Neural progenitor cell (in vitro differentiated cells): ENCODE data around the gene CBLB. TPM values are rescaled to one million over a fixed set of nuclear protein-coding genes. Genes with fewer than 3 reads are reported as not detected.

ENCODE experiments used
- DNase-seq: peaks from one replicate; pipeline ENCODE4 v3.0.0-alpha.2; 2016; ENCODE audit warnings: low spot score
- H2AFZ ChIP-seq: fragments of 200-600 bp; sonication (generic); replicated peaks from 2 replicates; pipeline ENCODE4 v1.6.1; 2016; ENCODE audit warnings: antibody characterized with exemption
- H3F3A ChIP-seq: fragments of 200-600 bp; sonication (generic); 2 replicates; pipeline ENCODE4 v1.6.1; 2016; ENCODE audit warnings: antibody characterized with exemption, low read depth
- H3K27ac ChIP-seq: fragments of 200-600 bp; sonication (generic); 2 replicates; pipeline ENCODE4 v1.5.1; 2016; ENCODE audit warnings: mild to moderate bottlenecking
- H3K27me3 ChIP-seq: fragments of 200-600 bp; sonication (generic); 2 replicates; pipeline ENCODE4 v1.6.1; 2016; ENCODE audit warnings: mild to moderate bottlenecking, moderate library complexity
- H3K36me3 ChIP-seq: fragments of 200-600 bp; sonication (generic); 2 replicates; pipeline ENCODE4 v1.5.1; 2016
- H3K4me1 ChIP-seq: fragments of 200-600 bp; sonication (generic); 2 replicates; pipeline ENCODE4 v1.6.1; 2016; ENCODE audit warnings: mixed run types
- H3K4me2 ChIP-seq: fragments of 200-600 bp; sonication (generic); 2 replicates; pipeline ENCODE4 v1.6.1; 2016
- H3K4me3 ChIP-seq: fragments of 200-600 bp; sonication (generic); 2 replicates; pipeline ENCODE4 v1.5.1; 2016
- H3K79me2 ChIP-seq: fragments of 200-600 bp; sonication (generic); 2 replicates; pipeline ENCODE4 v1.6.1; 2016; ENCODE audit warnings: low read depth
- H3K9ac ChIP-seq: fragments of 200-600 bp; sonication (generic); 2 replicates; pipeline ENCODE4 v1.6.1; 2016
- H3K9me3 ChIP-seq: fragments of 200-600 bp; sonication (generic); 2 replicates; pipeline ENCODE4 v1.5.1; 2016; ENCODE audit warnings: low read depth
- H4K20me1 ChIP-seq: fragments of 200-600 bp; sonication (generic); 2 replicates; pipeline ENCODE4 v1.6.1; 2016; ENCODE audit warnings: low read depth
- H3K27ac Mint-ChIP-seq: 3 replicates; pipeline ENCODE4 v1.8.0; 2021; ENCODE audit warnings: mixed read lengths
- H3K27me3 Mint-ChIP-seq: 2 replicates; pipeline ENCODE4 v1.8.0; 2022; ENCODE audit warnings: low read depth, mild to moderate bottlenecking, inconsistent platforms, moderate library complexity, mixed read lengths; ENCODE audit not compliant: insufficient read depth
- H3K36me3 Mint-ChIP-seq: 3 replicates; pipeline ENCODE4 v1.8.0; 2021; ENCODE audit warnings: mixed read lengths
- H3K4me1 Mint-ChIP-seq: 3 replicates; pipeline ENCODE4 v1.8.0; 2021; ENCODE audit warnings: mixed read lengths
- H3K4me3 Mint-ChIP-seq: 3 replicates; pipeline ENCODE4 v1.8.0; 2021; ENCODE audit warnings: mild to moderate bottlenecking, moderate library complexity, mixed read lengths
- H3K9me3 Mint-ChIP-seq: 3 replicates; pipeline ENCODE4 v1.8.0; 2020; ENCODE audit warnings: mixed read lengths
- EZH2 ChIP-seq: fragments of 200-600 bp; sonication (generic); IDR thresholded peaks from 2 replicates; pipeline ENCODE4 v1.6.1; 2017; ENCODE audit warnings: antibody characterized with exemption, mild to moderate bottlenecking, moderate library complexity
- EZH2phosphoT487 ChIP-seq: fragments of 200-600 bp; sonication (generic); IDR thresholded peaks from 2 replicates; pipeline ENCODE4 v1.6.1; 2017; ENCODE audit warnings: antibody characterized with exemption
- total RNA-seq: library from RNA; depleted of rRNA; stranded (reverse); fragments of >200 nt; gene quantifications from 2 replicates; pipeline ENCODE4 v1.2.3, GENCODE V29; 2015; ENCODE audit warnings: low replicate concordance
- TF ChIP-seq, protein P1 (sequence below): fragments of 200-600 bp; sonication (generic); IDR thresholded peaks from 2 replicates; pipeline ENCODE4 v1.5.1; 2017; ENCODE audit warnings: antibody characterized with exemption, mild to moderate bottlenecking

CBLB gene
- total RNA-seq, 1 donor from 2014 or later: 105 TPM

DNA sequence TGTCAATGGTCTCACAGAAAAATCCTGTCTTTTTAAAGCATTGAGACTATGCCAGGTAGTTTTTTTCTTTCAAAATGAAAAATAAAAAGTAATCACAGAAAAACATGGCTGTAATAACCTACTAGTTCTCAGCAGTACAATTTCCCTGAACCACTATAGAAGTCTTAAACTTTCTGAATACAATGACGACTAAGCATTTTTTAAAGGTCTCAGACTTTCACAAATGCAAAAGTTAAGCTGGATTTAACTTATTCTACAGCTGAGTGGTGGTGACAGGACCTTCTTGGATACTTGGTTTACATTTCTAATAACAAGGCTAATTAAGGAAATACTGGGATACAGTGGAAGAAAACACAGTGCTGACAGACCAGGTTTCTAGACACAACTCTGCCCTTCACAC, 81.8 kb downstream of the CBLB start:
- Histone ChIP-seq H3K4me2 (no peak overlapping the region), H3K4me3 (no peak overlapping the region), H3K9me3 (no peaks in the 10 kb centered on the region), H3K36me3 (no peaks in the 10 kb centered on the region), H3K9ac (no peak overlapping the region), H3F3A (no peaks in the 10 kb centered on the region), H3K27me3 (no peaks in the 10 kb centered on the region), H4K20me1 (peaks cover 22% of the 10 kb centered on the region), H2AFZ (no peak overlapping the region), H3K4me1 (peaks cover 37% of the 10 kb centered on the region), H3K27ac (no peak overlapping the region), H3K79me2 (peaks cover 100% of the 10 kb centered on the region)
- Mint-ChIP-seq H3K36me3 (peaks cover 5% of the 10 kb centered on the region), H3K27ac (no peak overlapping the region), H3K4me3 (no peak overlapping the region), H3K4me1 (no peaks in the 10 kb centered on the region), H3K27me3 (no peaks in the 10 kb centered on the region), H3K9me3 (peaks cover 3% of the 10 kb centered on the region)
- TF ChIP-seq, protein P1, sequence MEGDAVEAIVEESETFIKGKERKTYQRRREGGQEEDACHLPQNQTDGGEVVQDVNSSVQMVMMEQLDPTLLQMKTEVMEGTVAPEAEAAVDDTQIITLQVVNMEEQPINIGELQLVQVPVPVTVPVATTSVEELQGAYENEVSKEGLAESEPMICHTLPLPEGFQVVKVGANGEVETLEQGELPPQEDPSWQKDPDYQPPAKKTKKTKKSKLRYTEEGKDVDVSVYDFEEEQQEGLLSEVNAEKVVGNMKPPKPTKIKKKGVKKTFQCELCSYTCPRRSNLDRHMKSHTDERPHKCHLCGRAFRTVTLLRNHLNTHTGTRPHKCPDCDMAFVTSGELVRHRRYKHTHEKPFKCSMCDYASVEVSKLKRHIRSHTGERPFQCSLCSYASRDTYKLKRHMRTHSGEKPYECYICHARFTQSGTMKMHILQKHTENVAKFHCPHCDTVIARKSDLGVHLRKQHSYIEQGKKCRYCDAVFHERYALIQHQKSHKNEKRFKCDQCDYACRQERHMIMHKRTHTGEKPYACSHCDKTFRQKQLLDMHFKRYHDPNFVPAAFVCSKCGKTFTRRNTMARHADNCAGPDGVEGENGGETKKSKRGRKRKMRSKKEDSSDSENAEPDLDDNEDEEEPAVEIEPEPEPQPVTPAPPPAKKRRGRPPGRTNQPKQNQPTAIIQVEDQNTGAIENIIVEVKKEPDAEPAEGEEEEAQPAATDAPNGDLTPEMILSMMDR: no peak
- no peak for TF ChIP-seq EZH2
- TF ChIP-seq EZH2phosphoT487: no peak
- no peak for DNase-seq

DNA sequence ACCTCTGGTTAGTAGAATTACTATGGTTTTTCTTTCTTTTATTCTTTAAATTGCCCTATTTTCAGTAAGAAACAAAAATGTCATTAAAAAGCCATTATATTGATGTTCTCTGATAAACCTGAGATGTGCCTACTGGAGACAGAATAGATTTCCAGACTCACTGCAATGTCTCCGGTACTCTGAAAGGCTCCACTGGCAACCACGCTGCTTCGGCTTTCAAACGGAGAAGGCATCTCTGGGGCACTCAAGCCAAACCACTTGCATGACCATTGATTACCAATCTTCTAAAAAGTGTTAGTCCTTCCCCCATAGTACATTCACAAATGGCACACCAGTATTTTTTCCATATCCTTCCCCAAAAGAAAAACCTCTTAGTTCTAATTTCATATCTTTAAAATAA, 82.6 kb downstream of the CBLB start:
- Histone ChIP-seq H3K4me2 (no peak overlapping the region), H3K4me3 (no peak overlapping the region), H2AFZ (no peak overlapping the region), H3K9ac (no peak overlapping the region), H3K27me3 (no peaks in the 10 kb centered on the region), H3K9me3 (no peaks in the 10 kb centered on the region), H3K36me3 (no peaks in the 10 kb centered on the region), H3K4me1 (peaks cover 32% of the 10 kb centered on the region), H3K79me2 (peaks cover 100% of the 10 kb centered on the region), H4K20me1 (peaks cover 20% of the 10 kb centered on the region), H3F3A (no peaks in the 10 kb centered on the region), H3K27ac (no peak overlapping the region)
- TF ChIP-seq, protein P1: no peak
- TF ChIP-seq EZH2 (no peak), EZH2phosphoT487 (no peak)
- H3K27me3 Mint-ChIP-seq: no peaks in the 10 kb centered on the region
- no peak for DNase-seq
- no peaks in the 10 kb centered on the region for H3K4me1 Mint-ChIP-seq
- H3K27ac Mint-ChIP-seq: no peak overlapping the region
- peaks cover 5% of the 10 kb centered on the region for H3K36me3 Mint-ChIP-seq
- peaks cover 4% of the 10 kb centered on the region for H3K9me3 Mint-ChIP-seq
- H3K4me3 Mint-ChIP-seq: no peak overlapping the region

DNA sequence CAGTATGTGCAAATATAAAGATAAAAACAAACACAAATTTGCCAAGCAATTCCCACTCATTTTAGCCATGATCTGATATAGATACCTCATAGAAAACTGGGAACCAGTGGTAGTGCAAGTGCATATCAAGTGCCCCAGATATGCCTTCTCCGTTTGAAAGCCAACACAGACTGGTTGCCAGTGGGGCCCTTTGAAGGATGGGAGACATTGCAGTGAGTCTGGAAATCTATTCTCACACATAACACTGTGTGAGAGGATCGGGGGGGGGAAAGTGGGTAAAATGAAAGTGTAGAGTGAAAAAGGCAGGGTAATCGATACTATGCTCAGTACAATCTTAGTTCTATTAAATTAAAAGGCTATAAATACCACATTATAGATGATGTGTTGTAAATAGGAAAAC, 83.0 kb downstream of the CBLB start:
- Mint-ChIP-seq H3K4me3 (no peak overlapping the region), H3K27ac (no peak overlapping the region), H3K4me1 (no peaks in the 10 kb centered on the region), H3K27me3 (no peaks in the 10 kb centered on the region), H3K9me3 (peaks cover 4% of the 10 kb centered on the region), H3K36me3 (peaks cover 6% of the 10 kb centered on the region)
- DNase-seq: no peak
- H3K27ac ChIP-seq: no peak overlapping the region
- no peak overlapping the region for H3K4me3 ChIP-seq
- H3K4me2 ChIP-seq: no peak overlapping the region
- H4K20me1 ChIP-seq: peaks cover 17% of the 10 kb centered on the region
- no peak overlapping the region for H3K9ac ChIP-seq
- no peaks in the 10 kb centered on the region for H3K9me3 ChIP-seq
- no peaks in the 10 kb centered on the region for H3F3A ChIP-seq
- peaks cover 100% of the 10 kb centered on the region for H3K79me2 ChIP-seq
- H3K27me3 ChIP-seq: no peaks in the 10 kb centered on the region
- peaks cover 32% of the 10 kb centered on the region for H3K4me1 ChIP-seq
- no peak for TF ChIP-seq EZH2phosphoT487
- TF ChIP-seq, protein P1: no peak
- TF ChIP-seq EZH2: no peak
- no peaks in the 10 kb centered on the region for H3K36me3 ChIP-seq
- no peak overlapping the region for H2AFZ ChIP-seq
